Gastrocnemius medialis (tissue), 4 donors: ENCODE results near the gene C4BPB.
"Not testable (repeated sequence)": the region's sequence is repeated elsewhere in the genome, so short reads cannot be mapped to it uniquely, and the experiment has no call there.

ENCODE experiments used
- CTCF ChIP-seq, 5 experiments: fragments of 450-650 bp in 3 of 5; fragments of 200-600 bp in 2 of 5; sonication (generic) in 2 of 5; IDR thresholded peaks in 4 of 5; conservative IDR thresholded peaks in 1 of 5; 1 replicate in 4 of 5; 2 replicates in 1 of 5; pipeline ENCODE4 v1.5.1; 2016 to 2019; ENCODE audit warnings: antibody characterized with exemption in 5 of 5, mild to moderate bottlenecking in 3 of 5, moderate library complexity in 3 of 5
- POLR2A ChIP-seq, 2 donors: fragments of 450-650 bp; IDR thresholded peaks; one replicate each; pipeline ENCODE4 v1.6.1; 2017; ENCODE audit warnings: antibody characterized with exemption in 2 of 2, mild to moderate bottlenecking in 2 of 2, moderate library complexity in 2 of 2

GRCh38 chr1:207041397-207041796 is 47.3 kb upstream of the C4BPB start:
- TF ChIP-seq CTCF (IDR thresholded peaks at IDR 0.05 in 4 of 5, conservative IDR thresholded peaks at IDR 0.05 in 1 of 5); POLR2A (IDR thresholded peaks at IDR 0.05): not testable (repeated sequence)
